Natural killer cell treated with Interleukin-12 subunit alpha and Interleukin-12 subunit beta and Interleukin-15 and Interleukin-18, amount 100 ng/mL, for 72 hours (primary cell): Measurements from ENCODE around the gene PLPP2. TPM values are rescaled to one million over a fixed set of nuclear protein-coding genes. Genes with fewer than 3 reads are reported as not detected.

Experiments
- ATAC-seq, 2 donors: fragments of 150-1000 bp; cut with Tn5 transposase in 1 of 2; sonication (Bioruptor Pico), chemical (Tn5 transposase) in 1 of 2; 2 replicates each; pipeline ENCODE4 v1.10.0; 2021
- DNase-seq: peaks from one replicate; pipeline ENCODE4 v3.0.0; 2022; ENCODE audit warnings: low spot score
- H3K27ac Mint-ChIP-seq, 2 donors: 1 replicate in 1 of 2; 2 replicates in 1 of 2; pipeline ENCODE4 v1.8.0; 2022; ENCODE audit warnings: mixed read lengths in 2 of 2, mild to moderate bottlenecking in 1 of 2, moderate library complexity in 1 of 2
- H3K27me3 Mint-ChIP-seq, 2 donors: 1 replicate in 1 of 2; 2 replicates in 1 of 2; pipeline ENCODE4 v1.8.0; 2022; ENCODE audit warnings: mixed read lengths in 2 of 2
- H3K36me3 Mint-ChIP-seq: one replicate; pipeline ENCODE4 v1.8.0; 2022; ENCODE audit warnings: mixed read lengths
- H3K4me1 Mint-ChIP-seq, 2 donors: 1 replicate in 1 of 2; 2 replicates in 1 of 2; pipeline ENCODE4 v1.8.0; 2022; ENCODE audit warnings: low read depth in 2 of 2, mixed read lengths in 2 of 2, mild to moderate bottlenecking in 1 of 2
- H3K4me3 Mint-ChIP-seq: one replicate; pipeline ENCODE4 v1.8.0; 2022; ENCODE audit warnings: mixed read lengths
- H3K9me3 Mint-ChIP-seq: 2 replicates; pipeline ENCODE4 v1.8.0; 2022; ENCODE audit warnings: mixed read lengths
- total RNA-seq, 2 donors: library from RNA; stranded (reverse); gene quantifications; one replicate each; pipeline ENCODE4 v1.2.3, GENCODE V29; 2022

PLPP2 gene
- total RNA-seq, 2 donors from 2014 or later: 0.05 TPM; not detected in 1

DNA sequence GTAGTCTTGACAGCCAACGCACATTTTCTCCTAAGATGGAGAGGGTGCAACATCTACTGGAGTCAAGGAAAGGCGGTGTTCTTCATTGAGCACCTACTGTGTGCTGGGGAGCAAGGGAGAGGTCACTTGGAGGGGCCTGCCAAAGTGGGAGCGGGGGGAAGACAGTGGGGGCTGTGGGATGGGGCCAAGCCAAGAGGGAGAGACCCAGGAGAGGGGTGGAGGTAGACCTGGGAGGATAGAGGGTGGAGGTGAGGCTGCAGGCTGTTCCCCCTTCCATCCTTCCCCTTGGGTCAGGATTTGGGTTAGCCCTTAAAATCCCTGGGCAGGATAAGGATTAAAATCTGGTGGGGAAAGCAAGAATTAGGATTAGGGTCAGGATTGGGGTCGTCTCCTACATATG, 1.7 kb upstream of the PLPP2 start:
- no peak for DNase-seq

DNA sequence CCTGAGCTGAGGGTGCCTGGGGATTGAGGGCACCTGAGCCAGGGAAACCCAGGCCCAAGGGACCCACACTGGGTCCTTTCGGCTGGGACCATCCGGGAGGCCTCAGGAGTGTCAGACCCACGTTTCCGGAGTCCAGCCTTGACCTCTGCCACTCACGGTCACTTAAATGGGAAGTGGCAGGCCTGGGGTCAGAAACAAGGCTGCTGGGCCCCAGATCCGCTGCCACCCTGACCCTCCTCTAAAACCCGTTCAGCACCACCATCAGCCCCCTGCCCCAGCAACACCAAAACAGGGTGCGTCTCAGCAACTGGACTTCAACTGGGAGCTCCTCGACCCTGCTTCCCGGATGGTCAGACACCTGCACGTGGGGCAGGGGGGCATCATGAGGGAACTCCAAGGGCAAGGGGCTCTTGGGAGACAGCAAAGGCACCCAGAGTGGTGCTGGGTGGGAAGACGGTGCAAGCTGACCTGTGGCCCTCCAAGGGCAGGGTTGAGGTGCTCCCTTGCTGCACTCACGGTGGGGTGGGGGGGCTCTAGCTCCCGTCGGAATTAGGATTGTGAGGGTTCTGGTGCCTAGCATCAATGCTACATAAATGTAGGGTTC, 1.2 kb upstream of the PLPP2 start:
- Mint-ChIP-seq H3K9me3 (no peaks in the 10 kb centered on the region), H3K4me3 (no peak overlapping the region), H3K4me1 (peaks cover 0 to 3% of the 10 kb centered on the region in 2 donors), H3K27ac (no peak overlapping the region), H3K27me3 (peaks cover 22 to 25% of the 10 kb centered on the region in 2 donors), H3K36me3 (no peaks in the 10 kb centered on the region)
- no peak for DNase-seq
- ATAC-seq: no peak

More for the DNA sequence above, 1.7 kb upstream of the PLPP2 start:
- no peak overlapping the region for H3K27ac Mint-ChIP-seq
- ATAC-seq: no peak
- peaks cover 0 to 3% of the 10 kb centered on the region in 2 donors for H3K4me1 Mint-ChIP-seq
- no peaks in the 10 kb centered on the region for H3K9me3 Mint-ChIP-seq
- H3K36me3 Mint-ChIP-seq: no peaks in the 10 kb centered on the region
- H3K4me3 Mint-ChIP-seq: no peak overlapping the region
- peaks cover 22 to 25% of the 10 kb centered on the region in 2 donors for H3K27me3 Mint-ChIP-seq

DNA sequence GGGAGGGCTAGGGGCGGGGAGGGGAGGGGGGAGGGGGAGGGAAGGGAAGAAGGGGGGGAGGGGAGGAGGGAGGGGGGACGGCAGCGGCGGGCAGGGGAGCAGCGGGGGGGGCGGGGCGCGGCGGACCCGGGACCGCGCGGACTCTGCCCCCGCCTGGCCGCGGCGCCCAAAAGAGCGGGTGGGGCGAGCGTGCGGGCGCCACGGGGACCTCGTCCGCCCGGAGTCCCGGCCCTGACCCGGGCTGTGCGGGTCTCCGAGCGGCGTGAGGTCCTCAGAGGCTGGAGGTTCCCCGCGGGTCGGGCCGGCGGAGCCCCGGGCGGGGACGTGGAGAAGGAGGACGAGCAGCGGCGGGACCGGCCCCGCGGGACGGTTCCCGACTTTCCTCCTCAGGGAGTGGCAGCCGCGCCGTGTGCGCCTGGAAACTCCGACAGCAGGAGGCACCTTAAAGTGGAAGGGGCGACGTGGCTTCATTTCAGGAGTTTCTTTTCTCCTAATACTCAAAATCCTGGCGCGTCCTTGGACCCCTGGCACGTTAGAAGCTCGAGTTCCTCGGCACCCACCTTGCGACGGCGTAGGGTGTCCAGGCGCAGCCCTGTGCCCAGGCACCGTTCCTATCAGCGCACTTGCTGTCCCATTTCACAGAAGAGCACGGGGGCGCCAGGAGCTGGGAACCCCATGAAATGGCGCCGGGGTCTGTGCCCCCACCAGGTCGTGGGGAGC, 518 bp upstream of the PLPP2 start:
- peaks cover 22 to 25% of the 10 kb centered on the region in 2 donors for H3K27me3 Mint-ChIP-seq
- H3K4me3 Mint-ChIP-seq: no peak overlapping the region
- DNase-seq (no peak), ATAC-seq (no peak)
- H3K36me3 Mint-ChIP-seq: no peaks in the 10 kb centered on the region
- H3K9me3 Mint-ChIP-seq: no peaks in the 10 kb centered on the region
- H3K27ac Mint-ChIP-seq: no peak overlapping the region
- peaks cover 0 to 3% of the 10 kb centered on the region in 2 donors for H3K4me1 Mint-ChIP-seq

- DNase-seq (no peak), ATAC-seq (no peak)
- H3K9me3 Mint-ChIP-seq: no peaks in the 10 kb centered on the region
- H3K4me3 Mint-ChIP-seq: peak overlapping the region; percentile 41
- peaks cover 0 to 3% of the 10 kb centered on the region in 2 donors for H3K4me1 Mint-ChIP-seq
- no peak overlapping the region for H3K27ac Mint-ChIP-seq
- peaks cover 17 to 21% of the 10 kb centered on the region in 2 donors for H3K27me3 Mint-ChIP-seq
- H3K36me3 Mint-ChIP-seq: no peaks in the 10 kb centered on the region
Observed at GRCh38 chr19:290372-291005, 714 bp downstream of the PLPP2 start.

GRCh38 chr19:289651-290371, 1.4 kb downstream of the PLPP2 start:
- no peak for DNase-seq
- H3K9me3 Mint-ChIP-seq: no peaks in the 10 kb centered on the region
- peaks cover 0 to 3% of the 10 kb centered on the region in 2 donors for H3K4me1 Mint-ChIP-seq
- peak overlapping the region; percentile 41 for H3K4me3 Mint-ChIP-seq
- H3K36me3 Mint-ChIP-seq: no peaks in the 10 kb centered on the region
- H3K27ac Mint-ChIP-seq: no peak overlapping the region
- H3K27me3 Mint-ChIP-seq: peaks cover 17 to 21% of the 10 kb centered on the region in 2 donors
- ATAC-seq: peak in 1 of 2 donors; percentile 51

DNA sequence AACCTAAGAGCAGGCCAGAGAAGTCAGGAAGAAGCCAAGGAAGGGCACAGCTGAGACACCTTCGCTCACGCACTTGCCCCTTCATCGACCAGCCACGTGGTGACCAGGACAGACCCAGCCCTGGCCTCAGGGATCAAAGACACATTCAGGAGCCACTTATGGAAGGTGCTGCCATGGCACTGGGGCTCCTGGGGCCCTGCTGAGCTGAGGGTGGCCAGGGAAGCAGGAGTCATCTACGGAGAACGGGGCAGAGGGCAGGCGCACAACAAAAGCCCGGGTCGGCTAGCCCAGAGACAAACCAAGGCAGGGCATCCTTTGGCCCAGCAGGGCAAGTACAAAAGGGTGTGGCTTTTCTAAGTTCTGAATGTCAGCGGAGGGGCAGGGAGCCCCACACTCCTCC, 2.3 kb downstream of the PLPP2 start:
- no peak for ATAC-seq
- no peaks in the 10 kb centered on the region for H3K36me3 Mint-ChIP-seq
- peaks cover 11 to 14% of the 10 kb centered on the region in 2 donors for H3K27me3 Mint-ChIP-seq
- peaks cover 0 to 3% of the 10 kb centered on the region in 2 donors for H3K4me1 Mint-ChIP-seq
- no peak for DNase-seq
- no peaks in the 10 kb centered on the region for H3K9me3 Mint-ChIP-seq
- no peak overlapping the region for H3K27ac Mint-ChIP-seq
- H3K4me3 Mint-ChIP-seq: no peak overlapping the region

DNA sequence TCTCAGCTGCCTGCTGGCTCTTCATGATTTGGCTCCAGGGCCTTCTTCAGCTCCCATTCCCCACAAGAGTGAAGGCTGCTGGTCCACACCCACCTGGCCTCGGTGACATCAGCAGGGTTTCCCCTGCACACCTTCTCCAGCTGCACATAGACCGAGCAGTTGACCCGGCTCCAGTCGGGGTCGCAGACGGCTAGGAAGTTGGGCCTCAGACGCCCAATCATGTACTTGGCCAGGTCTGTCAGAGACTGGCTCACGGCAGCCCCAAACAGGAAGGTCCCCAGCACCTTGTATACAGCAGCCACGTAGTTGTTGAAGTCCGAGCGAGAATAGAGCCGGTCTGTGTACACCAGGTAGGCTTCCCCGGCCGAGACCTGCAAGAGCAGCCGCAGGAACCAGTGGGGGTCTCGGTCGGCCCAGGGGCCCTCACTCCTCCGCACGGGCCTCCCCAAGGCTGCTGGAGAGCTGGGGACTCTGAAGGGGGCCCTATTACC, 3.8 kb downstream of the PLPP2 start:
- Mint-ChIP-seq H3K27ac (no peak overlapping the region), H3K36me3 (no peaks in the 10 kb centered on the region), H3K4me1 (no peaks in the 10 kb centered on the region), H3K4me3 (no peak overlapping the region), H3K9me3 (no peaks in the 10 kb centered on the region), H3K27me3 (peaks cover 0 to 4% of the 10 kb centered on the region in 2 donors)
- DNase-seq (no peak), ATAC-seq (peak in 1 of 2 donors; percentile 11)

GRCh38 chr19:283395-283794, 7.8 kb downstream of the PLPP2 start:
- Mint-ChIP-seq H3K27me3 (peaks cover 4 to 7% of the 10 kb centered on the region in 2 donors), H3K9me3 (no peaks in the 10 kb centered on the region), H3K27ac (no peak overlapping the region), H3K4me1 (no peaks in the 10 kb centered on the region), H3K4me3 (no peak overlapping the region), H3K36me3 (no peaks in the 10 kb centered on the region)
- ATAC-seq (no peak), DNase-seq (no peak)

DNA sequence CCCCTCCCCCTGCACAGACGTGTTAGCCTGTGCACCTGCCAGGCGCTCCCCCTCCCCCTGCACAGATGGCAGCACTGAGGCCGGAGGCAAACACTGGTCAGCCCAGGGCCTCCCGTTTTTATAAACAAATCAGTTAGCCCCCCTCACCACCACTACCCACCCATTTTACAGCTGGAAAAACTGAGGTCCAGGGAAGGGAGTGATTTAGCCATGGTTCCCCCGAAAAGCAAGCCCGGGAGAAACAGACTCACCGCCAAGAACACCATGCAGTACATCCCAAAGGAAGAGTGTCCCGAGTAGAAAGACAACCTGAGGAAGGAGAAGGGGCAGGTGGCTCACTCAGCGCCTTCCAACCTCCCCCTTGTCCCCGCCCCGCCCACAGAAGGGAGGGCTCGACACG, 8.7 kb downstream of the PLPP2 start:
- no peaks in the 10 kb centered on the region for H3K36me3 Mint-ChIP-seq
- DNase-seq: no peak
- no peaks in the 10 kb centered on the region for H3K4me1 Mint-ChIP-seq
- no peak for ATAC-seq
- H3K9me3 Mint-ChIP-seq: no peaks in the 10 kb centered on the region
- H3K27ac Mint-ChIP-seq: no peak overlapping the region
- H3K27me3 Mint-ChIP-seq: peaks cover 5 to 9% of the 10 kb centered on the region in 2 donors
- H3K4me3 Mint-ChIP-seq: no peak overlapping the region

GRCh38 chr19:281992-282391, 9.2 kb downstream of the PLPP2 start:
- ATAC-seq: no peak
- Mint-ChIP-seq H3K27me3 (peaks cover 10 to 14% of the 10 kb centered on the region in 2 donors), H3K4me3 (no peak overlapping the region), H3K9me3 (no peaks in the 10 kb centered on the region), H3K27ac (no peak overlapping the region), H3K36me3 (no peaks in the 10 kb centered on the region), H3K4me1 (no peaks in the 10 kb centered on the region)
- no peak for DNase-seq

- peaks cover 10 to 14% of the 10 kb centered on the region in 2 donors for H3K27me3 Mint-ChIP-seq
- ATAC-seq (no peak), DNase-seq (no peak)
- H3K36me3 Mint-ChIP-seq: no peaks in the 10 kb centered on the region
- H3K27ac Mint-ChIP-seq: no peak overlapping the region
- H3K9me3 Mint-ChIP-seq: no peaks in the 10 kb centered on the region
- no peak overlapping the region for H3K4me3 Mint-ChIP-seq
- H3K4me1 Mint-ChIP-seq: no peaks in the 10 kb centered on the region
Observed at GRCh38 chr19:281156-281853, 9.9 kb downstream of the PLPP2 start.

- no peaks in the 10 kb centered on the region for H3K9me3 Mint-ChIP-seq
- H3K27me3 Mint-ChIP-seq: peaks cover 10 to 14% of the 10 kb centered on the region in 2 donors
- H3K4me3 Mint-ChIP-seq: no peak overlapping the region
- DNase-seq (no peak), ATAC-seq (peak in 1 of 2 donors; percentile 18)
- H3K4me1 Mint-ChIP-seq: no peaks in the 10 kb centered on the region
- no peak overlapping the region for H3K27ac Mint-ChIP-seq
- no peaks in the 10 kb centered on the region for H3K36me3 Mint-ChIP-seq
Observed at GRCh38 chr19:280541-281009, 10.6 kb downstream of the PLPP2 start.

DNA sequence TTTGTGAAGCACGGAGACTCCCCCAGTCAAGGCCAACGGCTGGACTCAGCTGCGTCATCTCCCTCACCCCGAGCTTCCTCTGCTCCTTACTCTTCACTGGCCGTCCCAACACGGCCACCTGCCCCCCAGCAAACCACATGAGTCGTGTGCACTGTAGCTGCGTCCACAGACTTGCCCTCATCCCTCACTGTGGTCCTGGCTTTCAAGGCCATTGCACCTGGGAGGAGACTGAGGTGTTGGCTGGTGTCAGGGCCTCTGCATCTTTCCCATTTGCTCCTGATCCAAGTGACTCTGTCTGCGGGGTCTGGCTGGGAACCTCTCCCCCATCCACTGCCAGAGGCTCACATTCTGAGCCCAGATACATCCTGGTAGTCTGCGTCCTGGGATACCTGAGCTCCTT, 11.5 kb downstream of the PLPP2 start:
- no peaks in the 10 kb centered on the region for H3K9me3 Mint-ChIP-seq
- no peak overlapping the region for H3K27ac Mint-ChIP-seq
- H3K27me3 Mint-ChIP-seq: peaks cover 16 to 21% of the 10 kb centered on the region in 2 donors
- DNase-seq (no peak), ATAC-seq (no peak)
- no peaks in the 10 kb centered on the region for H3K4me1 Mint-ChIP-seq
- H3K4me3 Mint-ChIP-seq: no peak overlapping the region
- H3K36me3 Mint-ChIP-seq: no peaks in the 10 kb centered on the region
